HepG2 (cell line): ENCODE data around the gene MAGI1. TPM values are rescaled to one million over a fixed set of nuclear protein-coding genes. Genes with fewer than 3 reads are reported as not detected.
A peak's percentile ranks its signal among the peaks of the same experiment; 100 is the strongest.

ENCODE experiments used
- ATRX ChIP-seq: sonication (generic); formaldehyde crosslinking; IDR thresholded peaks from 2 replicates; pipeline ENCODE4 v1.4.0; 2020; ENCODE audit warnings: missing genetic modification reagents, borderline replicate concordance
- EEA1 ChIP-seq: sonication (generic); formaldehyde crosslinking; IDR thresholded peaks from 2 replicates; pipeline ENCODE4 v1.5.1; 2020; ENCODE audit warnings: mild to moderate bottlenecking, missing genetic modification reagents, borderline replicate concordance
- EP300 ChIP-seq, 3 experiments: sonication (generic) in 1 of 3; formaldehyde crosslinking in 1 of 3; IDR thresholded peaks; 2 replicates each; pipeline versions ENCODE4 v1.5.1 to v1.6.1; 2011 to 2020; ENCODE audit warnings: low read depth in 2 of 3, low read length in 2 of 3, borderline replicate concordance in 1 of 3, improper control_type of control experiment in 1 of 3, mild to moderate bottlenecking in 1 of 3, missing genetic modification reagents in 1 of 3, moderate library complexity in 1 of 3
- ERF ChIP-seq: IDR thresholded peaks from 2 replicates; pipeline ENCODE4 v1.6.1; 2018; ENCODE audit warnings: missing biosample characterization, missing genetic modification reagents
- EZH2 ChIP-seq: conservative IDR thresholded peaks from 2 replicates; pipeline ENCODE4 v1.6.1; 2012; ENCODE audit warnings: mild to moderate bottlenecking, low read depth, low read length, moderate library complexity
- FOXO1 ChIP-seq: sonication (generic); formaldehyde crosslinking; IDR thresholded peaks from 2 replicates; pipeline ENCODE4 v1.4.0; 2020; ENCODE audit warnings: missing genetic modification reagents
- FOXP1 ChIP-seq, 2 experiments: fragments of 450-650 bp in 1 of 2; IDR thresholded peaks; 2 replicates each; pipeline ENCODE4 v1.6.1; 2017 to 2018; ENCODE audit warnings: antibody characterized with exemption in 1 of 2
- HNF4A ChIP-seq: sonication (generic); formaldehyde crosslinking; IDR thresholded peaks from 2 replicates; pipeline ENCODE4 v1.4.0; 2020; ENCODE audit warnings: missing genetic modification reagents
- HNRNPH1 ChIP-seq: fragments of 200-400 bp; formaldehyde crosslinking; optimal IDR thresholded peaks from 2 replicates; pipeline ENCODE3; 2017; ENCODE audit warnings: mild to moderate bottlenecking, low read depth, low read length
- MXD3 ChIP-seq: IDR thresholded peaks from 2 replicates; pipeline ENCODE4 v1.6.1; 2016; ENCODE audit warnings: mild to moderate bottlenecking, missing biosample characterization, missing genetic modification reagents
- MZF1 ChIP-seq: sonication (generic); formaldehyde crosslinking; IDR thresholded peaks from 2 replicates; pipeline ENCODE4 v1.8.1; 2023; ENCODE audit warnings: mild to moderate bottlenecking, missing genetic modification reagents, borderline replicate concordance
- NONO ChIP-seq, 2 experiments: fragments of 450-650 bp in 1 of 2; sonication (generic) in 1 of 2; formaldehyde crosslinking in 1 of 2; IDR thresholded peaks in 1 of 2; conservative IDR thresholded peaks in 1 of 2; 2 replicates each; pipeline versions ENCODE4 v1.6.1 to v1.8.0; 2017 to 2022; ENCODE audit warnings: mild to moderate bottlenecking in 1 of 2, missing genetic modification reagents in 1 of 2, moderate library complexity in 1 of 2
- PAXIP1 ChIP-seq: sonication (generic); formaldehyde crosslinking; conservative IDR thresholded peaks from 2 replicates; pipeline ENCODE4 v1.4.0; 2020; ENCODE audit warnings: mild to moderate bottlenecking, missing genetic modification reagents, moderate library complexity
- POGZ ChIP-seq: sonication (generic); formaldehyde crosslinking; IDR thresholded peaks from 2 replicates; pipeline ENCODE4 v1.4.0; 2020; ENCODE audit warnings: mild to moderate bottlenecking, missing genetic modification reagents
- POLR2G ChIP-seq: fragments of 200-400 bp; formaldehyde crosslinking; IDR thresholded peaks from 2 replicates; pipeline ENCODE4 v1.6.1; 2018; ENCODE audit warnings: mild to moderate bottlenecking, low read depth, low read length, moderate library complexity
- RELA ChIP-seq: sonication (generic); formaldehyde crosslinking; IDR thresholded peaks from 2 replicates; pipeline ENCODE4 v1.4.0; 2020; ENCODE audit warnings: missing genetic modification reagents
- SAP130 ChIP-seq: IDR thresholded peaks from 2 replicates; pipeline ENCODE4 v1.6.1; 2016; ENCODE audit warnings: low read depth
- SP1 ChIP-seq, 2 experiments: fragments of 450-650 bp in 1 of 2; sonication (generic) in 1 of 2; formaldehyde crosslinking in 1 of 2; IDR thresholded peaks; 2 replicates each; pipeline versions ENCODE4 v1.4.0 to v1.6.1; 2016 to 2020; ENCODE audit warnings: missing genetic modification reagents in 1 of 2
- TOE1 ChIP-seq: sonication (generic); formaldehyde crosslinking; IDR thresholded peaks from 2 replicates; pipeline ENCODE4 v1.4.0; 2020; ENCODE audit warnings: mild to moderate bottlenecking, missing genetic modification reagents
- TOPORS ChIP-seq: sonication (generic); formaldehyde crosslinking; IDR thresholded peaks from 2 replicates; pipeline ENCODE4 v1.8.0; 2023; ENCODE audit warnings: mild to moderate bottlenecking, missing genetic modification reagents
- ZNF282 ChIP-seq: fragments of 450-650 bp; IDR thresholded peaks from 2 replicates; pipeline ENCODE4 v1.6.1; 2018; ENCODE audit not compliant: partially characterized antibody
- ZNF580 ChIP-seq: IDR thresholded peaks from 2 replicates; pipeline ENCODE4 v1.6.1; 2016; ENCODE audit warnings: low read depth, borderline replicate concordance
- polyA plus RNA-seq, 8 experiments: library from polyadenylated mRNA; depleted of rRNA in 3 of 8; stranded (reverse) in 7 of 8; unstranded in 1 of 8; fragments of >200 nt; fragmentation: Illumina TruSeq in 4 of 8; extraction: Trizol in 4 of 8; gene quantifications; 2 replicates each; pipeline versions ENCODE4 v1.2.1 to v1.2.3, GENCODE V29; 2011 to 2016; ENCODE audit warnings: low read depth in 4 of 8, missing spikeins in 1 of 8, mixed read lengths in 1 of 8; ENCODE audit not compliant: insufficient read depth in 1 of 8
- total RNA-seq, 5 experiments: library from RNA; depleted of rRNA; stranded (reverse); fragments of >200 nt; fragmentation: Illumina TruSeq; extraction: Trizol; gene quantifications; 2 replicates each; pipeline ENCODE4 v1.2.3, GENCODE V29; 2016; ENCODE audit warnings: low read depth in 1 of 5
- TF ChIP-seq, protein P1 (sequence below): IDR thresholded peaks from 2 replicates; pipeline ENCODE4 v1.4.0; 2020; ENCODE audit warnings: mild to moderate bottlenecking, missing genetic modification reagents

Gene MAGI1
- total and polyA plus RNA-seq, 2 of the 13 experiments (the other 11 are each of a cell fraction or from before 2014, with no cell fraction given): 22.2 to 26.0 TPM

DNA sequence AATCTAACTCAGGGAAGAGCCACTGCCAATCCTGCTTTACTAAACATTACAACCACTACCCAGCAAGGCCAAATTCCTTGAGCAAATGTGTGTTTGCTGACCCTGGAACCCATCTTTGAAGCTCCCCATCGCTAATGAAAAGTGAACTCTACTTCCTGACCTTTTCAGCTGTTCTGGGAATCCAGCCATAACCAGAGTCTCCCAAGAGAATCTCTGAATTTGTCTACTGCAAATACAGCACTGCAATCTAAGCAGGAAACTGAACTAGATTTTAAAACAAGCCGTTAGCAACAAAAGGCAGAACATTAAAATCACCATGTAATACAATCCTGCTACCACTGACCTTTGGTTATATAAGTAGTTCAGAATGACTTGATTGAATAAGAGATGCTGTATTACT, 309.2 kb downstream of the MAGI1 start (continued):
- TF ChIP-seq POLR2G: no peak
- peak; percentile 76 for TF ChIP-seq HNF4A
- TF ChIP-seq PAXIP1 (CRISPR knock-in tag): peak; percentile 81
- no peak for TF ChIP-seq MZF1 (CRISPR knock-in tag)
- TF ChIP-seq POGZ (CRISPR knock-in tag): peak; percentile 89
- TF ChIP-seq ZNF580 (CRISPR knock-in tag): no peak
- no peak for TF ChIP-seq RELA (CRISPR knock-in tag)
- TF ChIP-seq EP300 (IDR thresholded peaks at IDR 0.05; ENCODE audit: low read depth in 2 of 2, low read length in 2 of 2): peak in 1 of 2 experiments; percentile 65; a peak in 2 of 4 replicates
- TF ChIP-seq EP300 (CRISPR knock-in tag; IDR thresholded peaks at IDR 0.05; ENCODE audit: borderline replicate concordance): peak; percentile 49; the same call in 1 of the 2 replicates
- TF ChIP-seq FOXO1 (CRISPR knock-in tag): peak; percentile 22; the same call in 1 of the 2 replicates
- TF ChIP-seq MXD3 (CRISPR knock-in tag): no peak
- TF ChIP-seq HNRNPH1: no peak
- no peak for TF ChIP-seq ZNF282
- TF ChIP-seq EZH2: no peak
- no peak for TF ChIP-seq EEA1 (CRISPR knock-in tag)
- no peak for TF ChIP-seq NONO (IDR thresholded peaks at IDR 0.05)
- TF ChIP-seq NONO (CRISPR knock-in tag; conservative IDR thresholded peaks at IDR 0.05): peak; percentile 56
- TF ChIP-seq TOE1 (CRISPR knock-in tag): no peak
- no peak for TF ChIP-seq ATRX (CRISPR knock-in tag)
- TF ChIP-seq SAP130 (CRISPR knock-in tag): peak; percentile 70
- TF ChIP-seq TOPORS (CRISPR knock-in tag): no peak
- TF ChIP-seq, protein P1, sequence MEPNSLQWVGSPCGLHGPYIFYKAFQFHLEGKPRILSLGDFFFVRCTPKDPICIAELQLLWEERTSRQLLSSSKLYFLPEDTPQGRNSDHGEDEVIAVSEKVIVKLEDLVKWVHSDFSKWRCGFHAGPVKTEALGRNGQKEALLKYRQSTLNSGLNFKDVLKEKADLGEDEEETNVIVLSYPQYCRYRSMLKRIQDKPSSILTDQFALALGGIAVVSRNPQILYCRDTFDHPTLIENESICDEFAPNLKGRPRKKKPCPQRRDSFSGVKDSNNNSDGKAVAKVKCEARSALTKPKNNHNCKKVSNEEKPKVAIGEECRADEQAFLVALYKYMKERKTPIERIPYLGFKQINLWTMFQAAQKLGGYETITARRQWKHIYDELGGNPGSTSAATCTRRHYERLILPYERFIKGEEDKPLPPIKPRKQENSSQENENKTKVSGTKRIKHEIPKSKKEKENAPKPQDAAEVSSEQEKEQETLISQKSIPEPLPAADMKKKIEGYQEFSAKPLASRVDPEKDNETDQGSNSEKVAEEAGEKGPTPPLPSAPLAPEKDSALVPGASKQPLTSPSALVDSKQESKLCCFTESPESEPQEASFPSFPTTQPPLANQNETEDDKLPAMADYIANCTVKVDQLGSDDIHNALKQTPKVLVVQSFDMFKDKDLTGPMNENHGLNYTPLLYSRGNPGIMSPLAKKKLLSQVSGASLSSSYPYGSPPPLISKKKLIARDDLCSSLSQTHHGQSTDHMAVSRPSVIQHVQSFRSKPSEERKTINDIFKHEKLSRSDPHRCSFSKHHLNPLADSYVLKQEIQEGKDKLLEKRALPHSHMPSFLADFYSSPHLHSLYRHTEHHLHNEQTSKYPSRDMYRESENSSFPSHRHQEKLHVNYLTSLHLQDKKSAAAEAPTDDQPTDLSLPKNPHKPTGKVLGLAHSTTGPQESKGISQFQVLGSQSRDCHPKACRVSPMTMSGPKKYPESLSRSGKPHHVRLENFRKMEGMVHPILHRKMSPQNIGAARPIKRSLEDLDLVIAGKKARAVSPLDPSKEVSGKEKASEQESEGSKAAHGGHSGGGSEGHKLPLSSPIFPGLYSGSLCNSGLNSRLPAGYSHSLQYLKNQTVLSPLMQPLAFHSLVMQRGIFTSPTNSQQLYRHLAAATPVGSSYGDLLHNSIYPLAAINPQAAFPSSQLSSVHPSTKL (CRISPR knock-in tag): peak; percentile 90
- no peak for TF ChIP-seq FOXP1 (IDR thresholded peaks at IDR 0.05)
- no peak; the same call in 1 of the 2 replicates for TF ChIP-seq FOXP1 (CRISPR knock-in tag; IDR thresholded peaks at IDR 0.05)
- TF ChIP-seq SP1 (IDR thresholded peaks at IDR 0.05): no peak
- no peak for TF ChIP-seq SP1 (CRISPR knock-in tag; IDR thresholded peaks at IDR 0.05)
- TF ChIP-seq ERF (CRISPR knock-in tag): no peak; the same call in 1 of the 2 replicates
